H9 (cell line): ENCODE measurements around the gene MMS19. TPM values are rescaled to one million over a fixed set of nuclear protein-coding genes. Genes with fewer than 3 reads are reported as not detected.
A peak's percentile ranks its signal among the peaks of the same experiment; 100 is the strongest.

Source experiments
- DNase-seq: peaks from one replicate; pipeline ENCODE4 v3.0.0-alpha.2; 2017
- H2AFZ ChIP-seq: one replicate; pipeline ENCODE4 v1.6.1; 2013; ENCODE audit warnings: mild to moderate bottlenecking, low read length, control low read depth, moderate library complexity
- H2AK5ac ChIP-seq: 2 replicates; pipeline ENCODE4 v1.6.1; 2013; ENCODE audit warnings: low read length, control low read depth, mixed read lengths; ENCODE audit not compliant: insufficient read length
- H2BK120ac ChIP-seq: one replicate; pipeline ENCODE4 v1.6.1; 2013; ENCODE audit warnings: low read depth, mild to moderate bottlenecking, low read length, control low read depth, inconsistent platforms; ENCODE audit not compliant: poor library complexity, severe bottlenecking
- H2BK12ac ChIP-seq: 2 replicates; pipeline ENCODE4 v1.6.1; 2013; ENCODE audit warnings: low read length, control low read depth, mixed read lengths, low read depth; ENCODE audit not compliant: insufficient read length
- H2BK15ac ChIP-seq: 2 replicates; pipeline ENCODE4 v1.6.1; 2013; ENCODE audit warnings: low read depth, low read length, control low read depth
- H2BK20ac ChIP-seq: one replicate; pipeline ENCODE4 v1.6.1; 2013; ENCODE audit warnings: low read depth, mild to moderate bottlenecking, low read length, control low read depth, inconsistent platforms; ENCODE audit not compliant: poor library complexity, severe bottlenecking
- H2BK5ac ChIP-seq: 2 replicates; pipeline ENCODE4 v1.6.1; 2013; ENCODE audit warnings: low read length, control low read depth, mixed read lengths; ENCODE audit not compliant: insufficient read length
- H3K14ac ChIP-seq: 2 replicates; pipeline ENCODE4 v1.6.1; 2013; ENCODE audit warnings: low read length, control low read depth; ENCODE audit not compliant: insufficient read depth
- H3K18ac ChIP-seq: 2 replicates; pipeline ENCODE4 v1.6.1; 2013; ENCODE audit warnings: low read depth, mild to moderate bottlenecking, mixed read lengths, low read length, control low read depth; ENCODE audit not compliant: insufficient read length
- H3K23ac ChIP-seq: 2 replicates; pipeline ENCODE4 v1.6.1; 2013; ENCODE audit warnings: low read length, control low read depth, mixed read lengths, low read depth; ENCODE audit not compliant: insufficient read length
- H3K23me2 ChIP-seq: 2 replicates; pipeline ENCODE4 v1.6.1; 2013; ENCODE audit warnings: low read depth, mild to moderate bottlenecking, mixed read lengths, low read length, control low read depth; ENCODE audit not compliant: insufficient read length, poor library complexity, severe bottlenecking
- H3K27ac ChIP-seq: 2 replicates; pipeline ENCODE4 v1.5.1; 2013; ENCODE audit warnings: low read length, control low read depth, mixed read lengths, low read depth; ENCODE audit not compliant: insufficient read length
- H3K27me3 ChIP-seq: 2 replicates; pipeline ENCODE4 v1.6.1; 2013; ENCODE audit warnings: low read length, control low read depth, inconsistent platforms; ENCODE audit not compliant: insufficient read depth
- H3K4ac ChIP-seq: 2 replicates; pipeline ENCODE4 v1.6.1; 2013; ENCODE audit warnings: low read depth, mild to moderate bottlenecking, control low read depth, inconsistent platforms, low read length, moderate library complexity
- H3K4me1 ChIP-seq: 2 replicates; pipeline ENCODE4 v1.6.1; 2013; ENCODE audit warnings: low read length, control low read depth, inconsistent platforms; ENCODE audit not compliant: insufficient read depth
- H3K4me2 ChIP-seq: 2 replicates; pipeline ENCODE4 v1.6.1; 2013; ENCODE audit warnings: low read length, control low read depth, mixed read lengths; ENCODE audit not compliant: insufficient read length, insufficient read depth
- H3K56ac ChIP-seq: 2 replicates; pipeline ENCODE4 v1.6.1; 2013; ENCODE audit warnings: low read depth, mild to moderate bottlenecking, mixed read lengths, low read length, control low read depth; ENCODE audit not compliant: insufficient read length
- H3K79me1 ChIP-seq: 2 replicates; pipeline ENCODE4 v1.6.1; 2013; ENCODE audit warnings: low read depth, mild to moderate bottlenecking, moderate library complexity, low read length, control low read depth, inconsistent platforms; ENCODE audit not compliant: insufficient read depth, poor library complexity, severe bottlenecking
- H3K79me2 ChIP-seq: 2 replicates; pipeline ENCODE4 v1.6.1; 2013; ENCODE audit warnings: low read length, control low read depth, inconsistent platforms; ENCODE audit not compliant: insufficient read depth
- H3K9ac ChIP-seq: 2 replicates; pipeline ENCODE4 v1.6.1; 2013; ENCODE audit warnings: low read length, control low read depth, mixed read lengths; ENCODE audit not compliant: insufficient read length; ENCODE audit errors: extremely low read depth
- H3K9me3 ChIP-seq: one replicate; pipeline ENCODE4 v1.6.1; 2013; ENCODE audit warnings: low read depth, low read length, inconsistent platforms; ENCODE audit not compliant: control insufficient read depth
- H3T11ph ChIP-seq: one replicate; pipeline ENCODE4 v1.6.1; 2013; ENCODE audit warnings: mild to moderate bottlenecking, low read length, control low read depth, inconsistent platforms
- H4K20me1 ChIP-seq: one replicate; pipeline ENCODE4 v1.6.1; 2013; ENCODE audit not compliant: control insufficient read depth, insufficient read length, insufficient read depth
- H4K5ac ChIP-seq: 2 replicates; pipeline ENCODE4 v1.6.1; 2013; ENCODE audit warnings: low read depth, mild to moderate bottlenecking, mixed read lengths, low read length, control low read depth; ENCODE audit not compliant: insufficient read length
- H4K8ac ChIP-seq: replicated peaks from 2 replicates; pipeline ENCODE4 v1.6.1; 2013; ENCODE audit warnings: low read length, control low read depth, mixed read lengths, low read depth; ENCODE audit not compliant: insufficient read length
- H4K91ac ChIP-seq: 2 replicates; pipeline ENCODE4 v1.6.1; 2013; ENCODE audit warnings: low read depth, mild to moderate bottlenecking, moderate library complexity, mixed read lengths, low read length, control low read depth; ENCODE audit not compliant: insufficient read length
- H3K27ac Mint-ChIP-seq, 3 experiments: 2 replicates in 2 of 3; 3 replicates in 1 of 3; pipeline ENCODE4 v1.8.0; 2020 to 2021; ENCODE audit warnings: mixed read lengths in 3 of 3, mild to moderate bottlenecking in 1 of 3, moderate library complexity in 1 of 3
- H3K27me3 Mint-ChIP-seq: 2 replicates; pipeline ENCODE4 v1.8.0; 2021; ENCODE audit warnings: low read depth, mild to moderate bottlenecking, moderate library complexity, mixed read lengths
- H3K36me3 Mint-ChIP-seq, 3 experiments: 2 replicates in 2 of 3; 3 replicates in 1 of 3; pipeline ENCODE4 v1.8.0; 2020 to 2021; ENCODE audit warnings: low read depth in 3 of 3, mixed read lengths in 3 of 3; ENCODE audit not compliant: insufficient read depth in 1 of 3
- H3K4me1 Mint-ChIP-seq, 2 experiments: 2 replicates each; pipeline ENCODE4 v1.8.0; 2020; ENCODE audit warnings: mixed read lengths in 2 of 2
- H3K4me3 Mint-ChIP-seq, 2 experiments: 2 replicates in 1 of 2; 3 replicates in 1 of 2; pipeline ENCODE4 v1.8.0; 2020 to 2021; ENCODE audit warnings: mild to moderate bottlenecking in 2 of 2, mixed read lengths in 2 of 2, moderate library complexity in 1 of 2
- H3K9me3 Mint-ChIP-seq, 2 experiments: 2 replicates in 1 of 2; 3 replicates in 1 of 2; pipeline ENCODE4 v1.8.0; 2020; ENCODE audit warnings: mild to moderate bottlenecking in 2 of 2, mixed read lengths in 2 of 2, moderate library complexity in 1 of 2
- WGBS: extraction: QIAGEN DNeasy Blood & Tissue Kit; methylation state at CpG from one replicate; pipeline ENCODE4 v1.1.7; 2013; ENCODE audit warnings: missing lambda C conversion rate, low lambda C conversion rate, mixed read lengths; ENCODE audit not compliant: insufficient read length; ENCODE audit errors: extremely low coverage; 5-methylcytosine and 5-hydroxymethylcytosine counted together
- total RNA-seq: library from RNA; stranded (reverse); gene quantifications from 2 replicates; pipeline ENCODE4 v1.2.1, GENCODE V29; 2021
- TF ChIP-seq, protein P1 (sequence below): fragments of 200-600 bp; sonication (generic); conservative IDR thresholded peaks from 3 replicates; pipeline ENCODE4 v1.8.0; 2021; ENCODE audit warnings: antibody characterized with exemption, mild to moderate bottlenecking

Gene MMS19
- total RNA-seq, 1 experiment from 2014 or later = 102 TPM

DNA sequence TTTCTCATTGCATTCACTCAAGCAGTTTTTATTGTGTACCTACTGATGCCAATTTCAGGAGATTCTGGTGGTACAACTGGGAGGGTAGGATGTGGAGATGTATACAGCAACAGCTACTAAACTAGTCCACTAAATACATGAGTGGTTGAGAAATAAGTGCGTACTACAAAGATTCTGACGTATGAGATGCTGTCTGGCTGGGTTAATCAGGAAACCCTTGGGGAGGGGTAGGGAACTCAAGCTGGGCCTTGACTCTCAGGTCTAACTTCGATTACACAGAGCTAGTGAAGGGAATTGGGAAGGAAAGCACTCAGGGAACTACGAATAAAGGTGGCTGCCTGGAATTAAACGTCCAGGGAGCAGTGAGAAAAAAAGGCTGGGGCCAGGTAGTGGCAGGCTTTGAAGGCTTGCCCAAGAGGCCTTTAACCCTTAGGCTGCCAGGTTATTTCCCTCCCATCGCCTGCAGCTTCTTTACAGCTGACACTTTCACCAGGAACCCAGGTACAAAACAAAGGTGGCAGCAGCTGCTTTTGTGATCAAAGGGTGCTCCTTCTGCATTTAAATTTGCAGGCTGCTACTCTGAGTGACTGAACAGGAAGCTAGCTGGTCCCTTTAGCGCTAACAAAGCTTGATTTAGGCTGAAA lies 3.2 kb downstream of the MMS19 start:
- Mint-ChIP-seq H3K27ac (peak overlapping the region; percentile 76 to 89 (median 81)), H3K4me1 (peaks cover 41 to 47% of the 10 kb centered on the region in 2 experiments), H3K27me3 (peaks cover 5% of the 10 kb centered on the region), H3K36me3 (peaks cover 0 to 6% (median 4%) of the 10 kb centered on the region in 3 experiments; a peak in 5 of 7 replicates), H3K9me3 (no peaks in the 10 kb centered on the region), H3K4me3 (peak overlapping the region; percentile 43 to 60)
- Histone ChIP-seq H3K27ac (no peak overlapping the region), H3K14ac (no peak overlapping the region; the same call in 1 of the 2 replicates), H2AFZ (no peak overlapping the region), H3T11ph (no peak overlapping the region), H2BK5ac (no peak overlapping the region), H3K4me2 (peak overlapping the region; percentile 44), H3K23me2 (peaks cover 13% of the 10 kb centered on the region), H3K18ac (no peak overlapping the region), H4K20me1 (no peaks in the 10 kb centered on the region), H2BK12ac (no peak overlapping the region), H2BK20ac (no peak overlapping the region), H3K79me2 (peaks cover 33% of the 10 kb centered on the region; the same call in 1 of the 2 replicates), H4K91ac (no peak overlapping the region), H3K4me1 (peaks cover 6% of the 10 kb centered on the region; the same call in 1 of the 2 replicates), H2BK120ac (no peak overlapping the region), H3K23ac (no peak overlapping the region), H2AK5ac (no peak overlapping the region), H3K9ac (peak overlapping the region; percentile 26), H3K4ac (no peak overlapping the region), H3K56ac (no peak overlapping the region), H3K27me3 (peaks cover 1% of the 10 kb centered on the region; the same call in 1 of the 2 replicates), H2BK15ac (no peak overlapping the region), H3K9me3 (no peaks in the 10 kb centered on the region), H4K5ac (no peak overlapping the region), H4K8ac (no peak overlapping the region), H3K79me1 (peaks cover 7% of the 10 kb centered on the region)
- peak; percentile 71 for DNase-seq
- no CpG with 5 or more reads among the region's 7 CpGs for WGBS
- TF ChIP-seq, protein P1, sequence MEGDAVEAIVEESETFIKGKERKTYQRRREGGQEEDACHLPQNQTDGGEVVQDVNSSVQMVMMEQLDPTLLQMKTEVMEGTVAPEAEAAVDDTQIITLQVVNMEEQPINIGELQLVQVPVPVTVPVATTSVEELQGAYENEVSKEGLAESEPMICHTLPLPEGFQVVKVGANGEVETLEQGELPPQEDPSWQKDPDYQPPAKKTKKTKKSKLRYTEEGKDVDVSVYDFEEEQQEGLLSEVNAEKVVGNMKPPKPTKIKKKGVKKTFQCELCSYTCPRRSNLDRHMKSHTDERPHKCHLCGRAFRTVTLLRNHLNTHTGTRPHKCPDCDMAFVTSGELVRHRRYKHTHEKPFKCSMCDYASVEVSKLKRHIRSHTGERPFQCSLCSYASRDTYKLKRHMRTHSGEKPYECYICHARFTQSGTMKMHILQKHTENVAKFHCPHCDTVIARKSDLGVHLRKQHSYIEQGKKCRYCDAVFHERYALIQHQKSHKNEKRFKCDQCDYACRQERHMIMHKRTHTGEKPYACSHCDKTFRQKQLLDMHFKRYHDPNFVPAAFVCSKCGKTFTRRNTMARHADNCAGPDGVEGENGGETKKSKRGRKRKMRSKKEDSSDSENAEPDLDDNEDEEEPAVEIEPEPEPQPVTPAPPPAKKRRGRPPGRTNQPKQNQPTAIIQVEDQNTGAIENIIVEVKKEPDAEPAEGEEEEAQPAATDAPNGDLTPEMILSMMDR = no peak
